Left lung (tissue), 10 donors: Measurements from ENCODE around the gene UVRAG. TPM values are rescaled to one million over a fixed set of nuclear protein-coding genes. Genes with fewer than 3 reads are reported as not detected.
A peak's percentile ranks its signal among the peaks of the same experiment; 100 is the strongest.
"Not testable (repeated sequence)": the region's sequence is repeated elsewhere in the genome, so short reads cannot be mapped to it uniquely, and the experiment has no call there.

Source experiments
- ATAC-seq: fragments of 200-7000 bp; cut with Tn5 transposase; one replicate; pipeline ENCODE4 v1.9.1; 2020; ENCODE audit warnings: moderate library complexity
- DNase-seq, 4 donors: peaks; one replicate each; pipeline ENCODE4 v3.0.0-alpha.2; 2013 to 2020
- H3K27ac ChIP-seq, 2 donors: fragments of 200-600 bp; sonication (generic) in 1 of 2; one replicate each; pipeline versions ENCODE4 v1.5.0 to v1.8.0; 2020 to 2021
- H3K27me3 ChIP-seq, 2 donors: fragments of 200-600 bp; sonication (generic) in 1 of 2; one replicate each; pipeline versions ENCODE4 v1.5.0 to v1.8.0; 2020 to 2021
- H3K36me3 ChIP-seq, 2 donors: fragments of 200-600 bp; sonication (generic) in 1 of 2; one replicate each; pipeline versions ENCODE4 v1.5.0 to v1.8.0; 2020 to 2021
- H3K4me1 ChIP-seq, 2 donors: fragments of 200-600 bp; one replicate each; pipeline ENCODE4 v1.8.0; 2021
- H3K4me3 ChIP-seq, 2 donors: fragments of 200-600 bp; sonication (generic) in 1 of 2; one replicate each; pipeline versions ENCODE4 v1.5.0 to v1.8.0; 2020 to 2021; ENCODE audit warnings: mild to moderate bottlenecking in 1 of 2
- H3K9me3 ChIP-seq, 2 donors: fragments of 200-600 bp; sonication (generic) in 1 of 2; one replicate each; pipeline versions ENCODE4 v1.5.0 to v1.8.0; 2020 to 2021
- CTCF ChIP-seq, 2 donors: fragments of 200-600 bp; sonication (generic) in 1 of 2; IDR thresholded peaks; one replicate each; pipeline versions ENCODE4 v1.5.0 to v1.8.0; 2021; ENCODE audit warnings: antibody characterized with exemption in 2 of 2
- intact Hi-C, 2 donors: fragments of 100-400 bp; cut with DNase I; formaldehyde crosslinking; loops; one replicate each; pipeline versions ENCODE4 v1.11.2 to v1.14.2; 2022
- polyA plus RNA-seq, 6 donors: library from polyadenylated mRNA; unstranded; fragments of 120-200 nt; gene quantifications; one replicate each; pipeline ENCODE4 v1.2.1, GENCODE V29; 2013; ENCODE audit not compliant: insufficient read length in 6 of 6
- total RNA-seq, 2 donors: library from RNA; stranded (reverse); fragmentation: NEBNext Ultra II Directional; extraction: Animal tissue kit (Norgen Biotek cat#: 25700); gene quantifications; one replicate each; pipeline ENCODE4 v1.2.1, GENCODE V29; 2021
- donor health status: DM: no; HTN: yes; CAD: no.
- donor health status: DM: no; HTN: no; CAD: no.

The UVRAG gene
- total and polyA plus RNA-seq, 8 donors: 19.3 to 36.0 (median 22.3) TPM

- H3K4me1 ChIP-seq: peaks cover 0 to 42% of the 10 kb centered on the region in 2 donors
- no peak overlapping the region for H3K4me3 ChIP-seq
- no peak for TF ChIP-seq CTCF (IDR thresholded peaks at IDR 0.05)
- H3K9me3 ChIP-seq: no peaks in the 10 kb centered on the region
- no peaks in the 10 kb centered on the region for H3K36me3 ChIP-seq
- intact Hi-C loops: no loop called here
- peak; percentile 18 for ATAC-seq
- H3K27ac ChIP-seq: peak overlapping the region in 1 of 2 donors; percentile 9
- no peaks in the 10 kb centered on the region for H3K27me3 ChIP-seq
- DNase-seq: no peak
Measured at GRCh38 chr11:75873417-75874221, 58.6 kb downstream of the UVRAG start.

- no peak for TF ChIP-seq CTCF (IDR thresholded peaks at IDR 0.05)
- no peaks in the 10 kb centered on the region for H3K36me3 ChIP-seq
- no peaks in the 10 kb centered on the region for H3K27me3 ChIP-seq
- DNase-seq (no peak), ATAC-seq (no peak)
- H3K4me1 ChIP-seq: peaks cover 0 to 31% of the 10 kb centered on the region in 2 donors
- H3K27ac ChIP-seq: no peak overlapping the region
- H3K9me3 ChIP-seq: no peaks in the 10 kb centered on the region
- intact Hi-C loops: no loop called here
- H3K4me3 ChIP-seq: no peak overlapping the region
Measured at GRCh38 chr11:75874684-75875341, 59.8 kb downstream of the UVRAG start.

GRCh38 chr11:75877327-75877726, 62.3 kb downstream of the UVRAG start:
- ATAC-seq, intact Hi-C loops, DNase-seq, H3K27me3 ChIP-seq, H3K27ac ChIP-seq, H3K9me3 ChIP-seq, H3K4me3 ChIP-seq: not testable (repeated sequence)
- H3K4me1 ChIP-seq: peaks cover 0 to 26% of the 10 kb centered on the region in 2 donors
- peaks cover 0 to 12% of the 10 kb centered on the region in 2 donors for H3K36me3 ChIP-seq

GRCh38 chr11:75877931-75878330, 62.9 kb downstream of the UVRAG start:
- H3K36me3 ChIP-seq: peaks cover 0 to 12% of the 10 kb centered on the region in 2 donors
- H3K27ac ChIP-seq, H3K27me3 ChIP-seq, H3K4me3 ChIP-seq, ATAC-seq, DNase-seq, H3K9me3 ChIP-seq, intact Hi-C loops: not testable (repeated sequence)
- H3K4me1 ChIP-seq: peaks cover 0 to 20% of the 10 kb centered on the region in 2 donors

- no peak for TF ChIP-seq CTCF (IDR thresholded peaks at IDR 0.05)
- no peak overlapping the region for H3K4me3 ChIP-seq
- intact Hi-C loops: no loop called here
- H3K27me3 ChIP-seq: no peaks in the 10 kb centered on the region
- H3K36me3 ChIP-seq: peaks cover 0 to 12% of the 10 kb centered on the region in 2 donors
- no peak for DNase-seq
- H3K27ac ChIP-seq: no peak overlapping the region
- H3K9me3 ChIP-seq: no peaks in the 10 kb centered on the region
- peaks cover 0 to 10% of the 10 kb centered on the region in 2 donors for H3K4me1 ChIP-seq
- no peak for ATAC-seq
Measured at GRCh38 chr11:75878933-75879332, 63.9 kb downstream of the UVRAG start.

GRCh38 chr11:75879737-75880136, 64.7 kb downstream of the UVRAG start:
- Histone ChIP-seq H3K27me3 (no peaks in the 10 kb centered on the region), H3K9me3 (no peaks in the 10 kb centered on the region), H3K27ac (no peak overlapping the region), H3K4me3 (no peak overlapping the region), H3K4me1 (peaks cover 0 to 7% of the 10 kb centered on the region in 2 donors), H3K36me3 (peaks cover 0 to 12% of the 10 kb centered on the region in 2 donors)
- no peak for TF ChIP-seq CTCF (IDR thresholded peaks at IDR 0.05)
- ATAC-seq (no peak), DNase-seq (no peak)
- intact Hi-C loops: no loop called here

- H3K4me1 ChIP-seq, DNase-seq, H3K4me3 ChIP-seq, ATAC-seq, intact Hi-C loops, H3K27ac ChIP-seq, H3K9me3 ChIP-seq, H3K27me3 ChIP-seq: not testable (repeated sequence)
- H3K36me3 ChIP-seq: peaks cover 0 to 12% of the 10 kb centered on the region in 2 donors
Measured at GRCh38 chr11:75880343-75880742, 65.3 kb downstream of the UVRAG start.
